ENCODE results near the gene NSMF. TPM values are rescaled to one million over a fixed set of nuclear protein-coding genes. Genes with fewer than 3 reads are reported as not detected.

Gene NSMF
- total and polyA plus RNA-seq, 4 donors: 13.8 to 39.8 (median 30.1) TPM

DNA sequence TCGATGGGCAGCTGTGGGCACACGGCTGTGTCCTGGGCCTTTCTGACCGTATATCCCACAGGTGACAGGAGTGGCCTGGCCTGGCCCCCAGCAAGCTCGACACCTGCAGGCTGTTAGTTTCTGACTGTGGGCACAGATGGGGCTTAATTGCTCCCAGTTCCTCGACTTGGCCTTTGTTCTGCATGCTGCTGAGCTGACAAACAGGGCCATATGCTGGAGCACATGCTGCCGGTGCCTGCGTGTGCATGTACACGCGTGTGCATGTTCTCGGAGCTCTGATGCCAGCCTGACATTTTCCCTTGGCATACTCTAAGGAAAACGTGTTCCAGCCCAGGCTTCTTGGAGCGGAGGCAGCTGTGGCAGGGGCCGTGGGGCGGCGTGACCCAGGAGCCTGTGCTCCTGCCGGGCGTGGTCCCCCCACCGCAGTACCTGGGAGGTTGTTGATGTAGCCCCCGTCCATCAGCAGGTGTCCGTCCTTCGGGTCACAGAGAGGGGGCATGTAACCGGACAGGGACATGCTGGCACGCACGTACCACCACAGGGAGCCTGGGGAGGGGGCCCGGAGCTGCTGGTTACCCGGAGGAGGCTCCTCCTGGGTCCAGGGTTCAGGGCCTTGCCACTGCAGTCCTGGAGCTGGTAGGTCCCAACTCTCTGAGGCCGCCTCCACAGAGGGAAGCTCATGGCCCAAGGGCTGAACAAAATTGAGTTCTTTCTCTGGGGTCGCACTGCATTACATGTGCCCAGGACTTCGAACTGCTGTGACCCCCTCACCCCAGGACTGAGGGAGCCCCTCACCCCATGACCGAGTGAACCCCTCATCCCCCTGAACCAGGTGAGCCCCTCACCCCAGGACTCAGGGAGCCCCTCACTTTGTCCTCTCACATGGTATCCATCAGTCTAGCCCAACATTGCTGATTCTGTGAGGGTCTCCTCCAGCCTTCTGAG, 4.1 kb upstream of the NSMF start:
- H3K9me3 ChIP-seq (ENCODE audit: control insufficient read depth in 4 of 4, insufficient read depth in 3 of 4, low read length in 3 of 4): no peaks in the 10 kb centered on the region
- H3K27me3 ChIP-seq (ENCODE audit: control insufficient read depth in 3 of 3, insufficient read depth in 3 of 3, low read length in 2 of 3): no peaks in the 10 kb centered on the region
- H3K27ac ChIP-seq (ENCODE audit: low read depth in 1 of 2, low read length in 1 of 2): no peak overlapping the region
- TF ChIP-seq, protein P1, sequence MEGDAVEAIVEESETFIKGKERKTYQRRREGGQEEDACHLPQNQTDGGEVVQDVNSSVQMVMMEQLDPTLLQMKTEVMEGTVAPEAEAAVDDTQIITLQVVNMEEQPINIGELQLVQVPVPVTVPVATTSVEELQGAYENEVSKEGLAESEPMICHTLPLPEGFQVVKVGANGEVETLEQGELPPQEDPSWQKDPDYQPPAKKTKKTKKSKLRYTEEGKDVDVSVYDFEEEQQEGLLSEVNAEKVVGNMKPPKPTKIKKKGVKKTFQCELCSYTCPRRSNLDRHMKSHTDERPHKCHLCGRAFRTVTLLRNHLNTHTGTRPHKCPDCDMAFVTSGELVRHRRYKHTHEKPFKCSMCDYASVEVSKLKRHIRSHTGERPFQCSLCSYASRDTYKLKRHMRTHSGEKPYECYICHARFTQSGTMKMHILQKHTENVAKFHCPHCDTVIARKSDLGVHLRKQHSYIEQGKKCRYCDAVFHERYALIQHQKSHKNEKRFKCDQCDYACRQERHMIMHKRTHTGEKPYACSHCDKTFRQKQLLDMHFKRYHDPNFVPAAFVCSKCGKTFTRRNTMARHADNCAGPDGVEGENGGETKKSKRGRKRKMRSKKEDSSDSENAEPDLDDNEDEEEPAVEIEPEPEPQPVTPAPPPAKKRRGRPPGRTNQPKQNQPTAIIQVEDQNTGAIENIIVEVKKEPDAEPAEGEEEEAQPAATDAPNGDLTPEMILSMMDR (IDR thresholded peaks at IDR 0.05; ENCODE audit: control extremely low read depth, extremely low read depth): no peak
- peaks cover 0 to 3% (median 0%) of the 10 kb centered on the region in 4 donors for H3K36me3 ChIP-seq (ENCODE audit: control insufficient read depth in 4 of 4, insufficient read depth in 4 of 4, low read length in 4 of 4)
- H3K4me3 ChIP-seq: no peak overlapping the region
- ATAC-seq (ENCODE audit: insufficient read depth, low FRiP score) (no peak), DNase-seq (no peak)
- no peak overlapping the region for H3K9ac ChIP-seq (ENCODE audit: insufficient read depth in 1 of 2, low read length in 2 of 2)
- H3K4me1 ChIP-seq (ENCODE audit: control insufficient read depth in 5 of 5, insufficient read depth in 5 of 5, low read length in 5 of 5): peaks cover 0 to 12% (median 5%) of the 10 kb centered on the region in 5 donors
- WGBS, 2 donors: 92 to 96% methylated on average over 30 of the region's 30 CpGs

DNA sequence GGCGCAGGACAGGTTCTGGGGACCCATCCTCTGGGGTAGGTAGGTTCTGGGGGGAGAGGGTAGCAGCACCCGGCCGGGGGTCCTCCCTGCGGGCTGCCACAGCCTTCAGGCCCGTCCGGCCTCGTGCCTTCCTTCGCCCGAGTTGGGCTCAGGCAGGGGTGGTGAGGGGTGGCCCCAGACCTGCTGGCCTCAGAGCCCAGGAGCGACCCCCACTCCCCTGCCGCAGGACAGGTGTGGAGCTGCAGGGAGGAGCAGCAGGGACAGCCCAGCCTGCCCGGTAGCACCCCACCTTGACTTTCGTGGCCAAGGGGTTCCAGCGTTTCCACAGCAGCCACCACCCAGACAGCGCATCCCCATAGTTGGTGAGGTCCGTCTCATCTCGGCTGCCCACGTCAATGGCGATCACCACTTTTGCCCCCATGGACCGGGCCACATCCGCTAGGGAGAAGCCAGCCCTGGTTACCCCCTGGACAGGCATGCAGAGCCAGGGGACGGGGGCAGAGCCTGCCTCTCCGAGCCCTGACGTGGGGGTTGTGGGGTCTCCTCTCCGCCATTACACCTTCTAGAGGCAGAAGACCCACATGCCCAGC, 3.4 kb upstream of the NSMF start:
- no peak overlapping the region for H3K9ac ChIP-seq (ENCODE audit: insufficient read depth in 1 of 2, low read length in 2 of 2)
- H3K27me3 ChIP-seq (ENCODE audit: control insufficient read depth in 3 of 3, insufficient read depth in 3 of 3, low read length in 2 of 3): no peaks in the 10 kb centered on the region
- peaks cover 0 to 5% (median 0%) of the 10 kb centered on the region in 4 donors for H3K36me3 ChIP-seq (ENCODE audit: control insufficient read depth in 4 of 4, insufficient read depth in 4 of 4, low read length in 4 of 4)
- DNase-seq (no peak), ATAC-seq (ENCODE audit: insufficient read depth, low FRiP score) (no peak)
- H3K9me3 ChIP-seq (ENCODE audit: control insufficient read depth in 4 of 4, insufficient read depth in 3 of 4, low read length in 3 of 4): no peaks in the 10 kb centered on the region
- H3K27ac ChIP-seq (ENCODE audit: low read depth in 1 of 2, low read length in 1 of 2): no peak overlapping the region
- no peak overlapping the region for H3K4me3 ChIP-seq
- H3K4me1 ChIP-seq (ENCODE audit: control insufficient read depth in 5 of 5, insufficient read depth in 5 of 5, low read length in 5 of 5): peaks cover 0 to 18% (median 5%) of the 10 kb centered on the region in 5 donors
- TF ChIP-seq, protein P1 (IDR thresholded peaks at IDR 0.05; ENCODE audit: control extremely low read depth, extremely low read depth): no peak
- WGBS, 2 donors: 91 to 94% methylated on average over 25 of the region's 25 CpGs

DNA sequence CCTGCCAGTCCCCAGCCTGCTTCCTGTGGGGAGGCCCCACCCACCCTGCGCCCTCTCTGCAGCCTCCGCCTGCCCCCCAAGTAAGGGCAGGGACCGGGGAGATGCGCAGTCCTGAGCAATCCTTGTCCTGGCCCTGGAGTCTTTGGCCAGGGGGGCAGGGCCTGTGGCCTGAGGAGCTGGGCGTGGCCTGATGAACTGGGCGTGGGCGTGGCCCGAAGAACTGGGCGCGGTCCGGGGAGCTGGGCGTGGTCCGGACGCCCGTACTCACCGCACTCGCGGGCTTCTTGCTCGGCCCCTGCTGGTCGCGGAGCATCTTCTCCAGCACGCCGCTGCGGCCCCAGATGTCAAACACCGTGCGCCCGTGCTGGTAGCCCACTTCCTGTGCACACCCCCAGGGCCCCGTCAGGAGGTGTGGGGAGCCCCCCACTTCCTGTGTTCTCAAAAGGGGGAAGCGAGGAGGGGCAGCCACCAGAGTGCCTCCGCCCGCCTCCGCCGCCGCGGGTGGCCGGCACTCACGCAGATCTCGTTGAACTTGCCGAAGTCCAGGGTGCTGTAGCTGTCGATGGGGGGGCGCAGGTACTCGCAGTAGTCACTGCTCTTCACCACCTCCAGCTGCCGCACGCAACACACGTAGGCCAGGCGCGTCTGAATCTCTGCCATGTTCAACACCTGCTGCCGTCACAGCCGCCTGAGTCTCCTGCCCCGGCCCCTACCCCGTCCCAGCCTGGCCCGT, 2.7 kb upstream of the NSMF start:
- H3K4me3 ChIP-seq: no peak overlapping the region
- H3K4me1 ChIP-seq (ENCODE audit: control insufficient read depth in 5 of 5, insufficient read depth in 5 of 5, low read length in 5 of 5): peaks cover 0 to 18% (median 5%) of the 10 kb centered on the region in 5 donors
- 28 to 65% methylated on average over 50 to 52 of the region's 52 CpGs for WGBS, 2 donors
- H3K9me3 ChIP-seq (ENCODE audit: control insufficient read depth in 4 of 4, insufficient read depth in 3 of 4, low read length in 3 of 4): no peaks in the 10 kb centered on the region
- TF ChIP-seq, protein P1 (IDR thresholded peaks at IDR 0.05; ENCODE audit: control extremely low read depth, extremely low read depth): no peak
- ATAC-seq (ENCODE audit: insufficient read depth, low FRiP score): peak; percentile 23
- no peak overlapping the region for H3K9ac ChIP-seq (ENCODE audit: insufficient read depth in 1 of 2, low read length in 2 of 2)
- H3K36me3 ChIP-seq (ENCODE audit: control insufficient read depth in 4 of 4, insufficient read depth in 4 of 4, low read length in 4 of 4): peaks cover 0 to 11% (median under 1%) of the 10 kb centered on the region in 4 donors
- H3K27me3 ChIP-seq (ENCODE audit: control insufficient read depth in 3 of 3, insufficient read depth in 3 of 3, low read length in 2 of 3): no peaks in the 10 kb centered on the region
- no peak overlapping the region for H3K27ac ChIP-seq (ENCODE audit: low read depth in 1 of 2, low read length in 1 of 2)
- peak in 2 of 3 donors; percentile 57 to 63 for DNase-seq

Data from lung (tissue), 12 donors.